GM12878 (cell line): Measurements from ENCODE around the gene CHDH. TPM values are rescaled to one million over a fixed set of nuclear protein-coding genes. Genes with fewer than 3 reads are reported as not detected.

Experiments used
- ATAC-seq: fragments of 200-7000 bp; cut with Tn5 transposase; 3 replicates; pipeline ENCODE4 v1.9.1; 2020; ENCODE audit warnings: mild to moderate bottlenecking, moderate library complexity
- BruUV-seq: library from RNA; stranded (reverse); fragments of 400-500 nt; replicated peaks from 2 replicates; lab custom pipeline; 2021; lab: Mats Ljungman, UMichigan
- CTCF ChIA-PET: fragments of 300-600 bp; sonication (Branson Sonifier 250); formaldehyde crosslinking; extraction: SDS; loops from one replicate; lab custom pipeline; 2021; ENCODE audit warnings: inconsistent platforms; lab: Yijun Ruan, JAX
- POLR2A ChIA-PET: fragments of 350-600 bp; formaldehyde crosslinking; extraction: SDS; loops from one replicate; lab custom pipeline; 2021; ENCODE audit warnings: inconsistent platforms; lab: Charles Lee
- RAD21 ChIA-PET: fragments of 300-600 bp; sonication (Branson Sonifier 250); formaldehyde crosslinking; loops from one replicate; lab custom pipeline; 2023; ENCODE audit warnings: antibody characterized with exemption; ENCODE audit not compliant: unreplicated experiment; lab: Charles Lee
- SMC1A ChIA-PET: fragments of 300-600 bp; sonication (Branson Sonifier 250); formaldehyde crosslinking; loops from one replicate; lab custom pipeline; 2023; ENCODE audit not compliant: unreplicated experiment, uncharacterized antibody; lab: Charles Lee
- DNase-seq: peaks from one replicate; pipeline ENCODE4 v3.0.0-alpha.2; 2011; ENCODE audit warnings: low read depth, low spot score
- FAIRE-seq: peaks from 3 replicates; lab custom pipeline; 2011; peaks lifted over from hg19 to GRCh38; lab: Jason Lieb, UNC
- H2AFZ ChIP-seq: 2 replicates; pipeline ENCODE4 v1.6.0; 2011; ENCODE audit warnings: low read depth, low read length, control low read depth; ENCODE audit not compliant: control insufficient read depth
- H3K27ac ChIP-seq: 2 replicates; pipeline ENCODE4 v1.5.1; 2011; ENCODE audit warnings: control low read depth; ENCODE audit not compliant: control insufficient read depth, insufficient read depth
- H3K27me3 ChIP-seq, 2 experiments: replicated peaks in 1 of 2; 2 replicates each; pipeline versions ENCODE4 v1.6.0 to v1.6.1; 2011; ENCODE audit warnings: low read length in 1 of 2; ENCODE audit not compliant: control insufficient read depth in 2 of 2, insufficient read depth in 2 of 2
- H3K36me3 ChIP-seq, 2 experiments: 2 replicates each; pipeline ENCODE4 v1.5.1; 2011; ENCODE audit warnings: low read length in 1 of 2; ENCODE audit not compliant: control insufficient read depth in 2 of 2, insufficient read depth in 2 of 2
- H3K4me1 ChIP-seq: 2 replicates; pipeline ENCODE4 v1.6.1; 2011; ENCODE audit warnings: mild to moderate bottlenecking, low read length, moderate library complexity, mixed read lengths; ENCODE audit not compliant: control insufficient read depth, insufficient read depth
- H3K4me2 ChIP-seq: 2 replicates; pipeline ENCODE4 v1.6.0; 2011; ENCODE audit warnings: control low read depth; ENCODE audit not compliant: control insufficient read depth, insufficient read depth
- H3K4me3 ChIP-seq: fragments of 200-600 bp; sonication (generic); 2 replicates; pipeline ENCODE4 v1.5.1; 2016
- H3K79me2 ChIP-seq: 2 replicates; pipeline ENCODE4 v1.6.0; 2011; ENCODE audit warnings: low read length; ENCODE audit not compliant: control insufficient read depth, insufficient read depth
- H3K9ac ChIP-seq: 2 replicates; pipeline ENCODE4 v1.8.0; 2011; ENCODE audit warnings: low read length, control low read depth, mixed read lengths; ENCODE audit not compliant: control insufficient read depth, insufficient read depth
- H3K9me3 ChIP-seq: replicated peaks from 3 replicates; pipeline ENCODE4 v1.5.1; 2011; ENCODE audit warnings: mild to moderate bottlenecking, low read length; ENCODE audit not compliant: control insufficient read depth, insufficient read depth
- H4K20me1 ChIP-seq: 2 replicates; pipeline ENCODE4 v1.6.0; 2011; ENCODE audit not compliant: control insufficient read depth, insufficient read depth
- CREM ChIP-seq: IDR thresholded peaks from 2 replicates; pipeline ENCODE4 v1.6.1; 2014; ENCODE audit warnings: antibody characterized with exemption, low read depth
- NFYA ChIP-seq: IDR thresholded peaks from 2 replicates; pipeline ENCODE4 v1.6.1; 2011; ENCODE audit warnings: low read depth, mild to moderate bottlenecking, low read length, improper control_type of control experiment, borderline replicate concordance
- PAX8 ChIP-seq: fragments of 450-650 bp; IDR thresholded peaks from 2 replicates; pipeline ENCODE4 v1.6.1; 2017; ENCODE audit warnings: mild to moderate bottlenecking, moderate library complexity
- SIN3A ChIP-seq: IDR thresholded peaks from 2 replicates; pipeline ENCODE4 v1.6.1; 2012; ENCODE audit warnings: low read depth, low read length, improper control_type of control experiment
- ZNF24 ChIP-seq: fragments of 450-650 bp; IDR thresholded peaks from 2 replicates; pipeline ENCODE4 v1.6.1; 2017; ENCODE audit warnings: antibody characterized with exemption, mild to moderate bottlenecking
- WGBS: methylation state at CpG from one replicate; pipeline ENCODE4 v1.1.6; 2016; ENCODE audit warnings: low lambda C conversion rate; ENCODE audit not compliant: insufficient replicate concordance, insufficient coverage; ENCODE audit errors: missing lambda C conversion rate; 5-methylcytosine and 5-hydroxymethylcytosine counted together
- in situ Hi-C: fragments of 300-500 bp; cut with MboI; formaldehyde crosslinking; loops from 9 replicates; pipeline ENCODE4 v1.14.3; 2018; ENCODE audit warnings: mixed read lengths
- intact Hi-C: fragments of 100-400 bp; cut with micrococcal nuclease; formaldehyde crosslinking; loops from one replicate; pipeline ENCODE4 v1.14.2; 2022; ENCODE audit not compliant: unreplicated experiment
- polyA plus RNA-seq, 11 experiments: library from polyadenylated mRNA; depleted of rRNA in 4 of 11; unstranded in 6 of 11; stranded (reverse) in 5 of 11; fragments of >200 nt; fragmentation: Nextera tagmentation in 4 of 11; fragmentation: Illumina TruSeq in 1 of 11; extraction: Ambion mirVana in 4 of 11; extraction: Trizol in 1 of 11; gene quantifications; 1 replicate in 1 of 11; 2 replicates in 10 of 11; pipeline versions ENCODE4 v1.2.1 to v1.2.3, GENCODE V29; 2011 to 2016; ENCODE audit warnings: inconsistent platforms in 2 of 11, missing spikeins in 2 of 11, low read depth in 1 of 11
- total RNA-seq, 4 experiments: library from RNA; depleted of rRNA in 3 of 4; stranded (reverse); fragments of >200 nt in 3 of 4; fragmentation: Illumina TruSeq in 1 of 4; extraction: Trizol in 1 of 4; gene quantifications; 2 replicates each; pipeline versions ENCODE4 v1.2.1 to v1.2.3, GENCODE V29; 2013 to 2021

Gene CHDH
- total and polyA plus RNA-seq, 10 of the 15 experiments (the other 5 are each of a cell fraction or from before 2014, with no cell fraction given), result 0.95 to 8.3 (median 2.9) TPM

GRCh38 chr3:53845881-53846133 lies 412 bp downstream of the CHDH start:
- Histone ChIP-seq H3K27ac (peak overlapping the region; percentile 62), H3K9ac (peak overlapping the region; percentile 73), H3K4me2 (peak overlapping the region; percentile 82), H3K79me2 (peaks cover 18% of the 10 kb centered on the region), H4K20me1 (no peaks in the 10 kb centered on the region), H3K27me3 (no peaks in the 10 kb centered on the region), H3K4me3 (peak overlapping the region; percentile 73), H3K36me3 (no peaks in the 10 kb centered on the region)
- ChIA-PET RAD21 (interaction anchor here (0.6 to 5.1 kb wide), 10 partner anchors 35 to 332 kb away, joined by 3 to 41 read pairs (median 4); partner anchors contain the start of genes ACTR8 and SELENOK), POLR2A (interaction anchor here (0.5 to 4.1 kb wide), 11 partner anchors 11 to 1880 kb away, joined by 3 to 30 read pairs (median 4); partner anchors contain the start of gene SELENOK), CTCF (interaction anchor here (0.7 to 2.4 kb wide), 9 partner anchors 8 to 413 kb away, joined by 3 to 9 read pairs (median 4); no protein-coding TSS in a partner anchor)
- ATAC-seq, result no peak
- intact Hi-C loops (loop anchor here (2.0 to 10.0 kb wide), 3 partner anchors 37 to 101 kb away; partner anchors contain the start of gene ACTR8), in situ Hi-C loops (no loop called here)
- 5% methylated on average over 34 of the region's 34 CpGs for WGBS
- no peak for FAIRE-seq
- no peak for TF ChIP-seq ZNF24
- TF ChIP-seq PAX8, result no peak
- no peak for TF ChIP-seq CREM
- TF ChIP-seq SIN3A, result 0 out of 2 replicates have a peak, but pooled peaks have one; percentile 10
- TF ChIP-seq NFYA, result no peak
- TF ChIP-seq, all 136 proteins: peak for 1
- peaks cover 39% of the 10 kb centered on the region for H3K4me1 ChIP-seq
- no TSS peak for BruUV-seq
- no peak for DNase-seq
- SMC1A ChIA-PET, result interaction anchor here (1.1 to 3.5 kb wide), 11 partner anchors 16 to 198 kb away, joined by 3 to 26 read pairs (median 10); no protein-coding TSS in a partner anchor
- peak overlapping the region; percentile 81 for H2AFZ ChIP-seq
- no peaks in the 10 kb centered on the region for H3K9me3 ChIP-seq
